Thyroid gland (tissue), 4 donors: ENCODE data around the gene NDC80. TPM values are rescaled to one million over a fixed set of nuclear protein-coding genes. Genes with fewer than 3 reads are reported as not detected.

Source experiments
- DNase-seq, 2 donors: peaks; one replicate each; pipeline ENCODE4 v3.0.0-alpha.2; 2019
- H3K27ac ChIP-seq, 3 donors: fragments of 200-600 bp; sonication (generic); 1 replicate in 2 of 3; 2 replicates in 1 of 3; pipeline ENCODE4 v1.5.1; 2016 to 2019; ENCODE audit warnings: mild to moderate bottlenecking in 1 of 3, moderate library complexity in 1 of 3
- H3K27me3 ChIP-seq: fragments of 200-600 bp; sonication (generic); one replicate; pipeline ENCODE4 v1.5.1; 2019
- H3K36me3 ChIP-seq, 2 donors: fragments of 200-600 bp; sonication (generic); one replicate each; pipeline ENCODE4 v1.5.1; 2016 to 2019
- H3K4me1 ChIP-seq, 2 donors: fragments of 200-600 bp; sonication (generic); one replicate each; pipeline ENCODE4 v1.5.1; 2017 to 2019
- H3K4me3 ChIP-seq, 3 donors: fragments of 200-600 bp; sonication (generic); replicated peaks in 1 of 3; 1 replicate in 2 of 3; 2 replicates in 1 of 3; pipeline ENCODE4 v1.5.1; 2016; ENCODE audit warnings: mild to moderate bottlenecking in 1 of 3
- H3K9me3 ChIP-seq: fragments of 200-600 bp; sonication (generic); one replicate; pipeline ENCODE4 v1.5.1; 2017
- CTCF ChIP-seq, 6 experiments: fragments of 200-600 bp in 3 of 6; fragments of 450-650 bp in 3 of 6; sonication (generic) in 3 of 6; IDR thresholded peaks; one replicate each; pipeline ENCODE4 v1.5.1; 2016 to 2019; ENCODE audit warnings: antibody characterized with exemption in 6 of 6, mild to moderate bottlenecking in 2 of 6, inconsistent platforms in 1 of 6, moderate library complexity in 1 of 6
- POLR2A ChIP-seq, 2 donors: fragments of 450-650 bp; IDR thresholded peaks; one replicate each; pipeline ENCODE4 v1.6.1; 2017; ENCODE audit warnings: antibody characterized with exemption in 2 of 2, mild to moderate bottlenecking in 2 of 2, moderate library complexity in 1 of 2
- WGBS, 2 donors: methylation state at CpG; one replicate each; pipeline ENCODE4 v1.1.5; 2017; 5-methylcytosine and 5-hydroxymethylcytosine counted together
- intact Hi-C: fragments of 100-400 bp; cut with DNase I; formaldehyde crosslinking; loops from one replicate; pipeline ENCODE4 v1.15.1; 2023
- total RNA-seq, 4 donors: library from RNA; depleted of rRNA; stranded (reverse); fragments of >200 nt; gene quantifications; one replicate each; pipeline ENCODE4 v1.2.3, GENCODE V29; 2016

NDC80 gene
- total RNA-seq, 4 donors from 2014 or later, result 0.33 to 1.4 (median 0.81) TPM; not detected in 1

- no peaks in the 10 kb centered on the region for H3K9me3 ChIP-seq
- H3K36me3 ChIP-seq, result no peaks in the 10 kb centered on the region
- H3K27ac ChIP-seq, result peak within 1 kb of the TSS; percentile 90 to 95 (median 95)
- intact Hi-C loops, result loop anchor here (10.0 kb wide), 1 partner anchor 81 kb away; the partner anchor contains the start of genes METTL4 and NDC80
- WGBS, 2 donors, result 0% methylated on average over 11 to 29 of the region's 100 CpGs
- H3K4me1 ChIP-seq, result peaks cover 15 to 17% of the 10 kb centered on the region in 2 donors
- TF ChIP-seq CTCF (IDR thresholded peaks at IDR 0.05) (peak in 1 of 6 experiments; percentile 9), POLR2A (IDR thresholded peaks at IDR 0.05) (peak; percentile 11 to 93)
- no peaks in the 10 kb centered on the region for H3K27me3 ChIP-seq
- peak within 1 kb of the TSS; percentile 51 to 95 (median 84) for H3K4me3 ChIP-seq
- DNase-seq, result peak; percentile 93 to 94
Measured at GRCh38 chr18:2655178-2655953, 84.0 kb downstream of the NDC80 start, which contains the start of gene SMCHD1. Gene SMCHD1 (plus strand): TSS chr18:2655726. CDS start chr18:2656076, 350 bp downstream.

- no peaks in the 10 kb centered on the region for H3K27me3 ChIP-seq
- peak overlapping the region; percentile 51 to 95 (median 84) for H3K4me3 ChIP-seq
- H3K9me3 ChIP-seq, result no peaks in the 10 kb centered on the region
- no peaks in the 10 kb centered on the region for H3K36me3 ChIP-seq
- no peak for DNase-seq
- intact Hi-C loops, result loop anchor here (10.0 kb wide), 1 partner anchor 81 kb away; the partner anchor contains the start of genes METTL4 and NDC80
- H3K27ac ChIP-seq, result peak overlapping the region; percentile 90 to 95 (median 95)
- WGBS, 2 donors, result 0% methylated on average over 18 to 20 of the region's 37 CpGs
- peaks cover 15 to 17% of the 10 kb centered on the region in 2 donors for H3K4me1 ChIP-seq
- no peak for TF ChIP-seq CTCF (IDR thresholded peaks at IDR 0.05)
- no peak for TF ChIP-seq POLR2A (IDR thresholded peaks at IDR 0.05)
Measured at GRCh38 chr18:2655954-2656236, 84.5 kb downstream of the NDC80 start.

- TF ChIP-seq CTCF (IDR thresholded peaks at IDR 0.05) (no peak), POLR2A (IDR thresholded peaks at IDR 0.05) (peak in 1 of 2 donors; percentile 3)
- 0 to 1% methylated on average over 21 to 35 of the region's 49 CpGs for WGBS, 2 donors
- intact Hi-C loops, result loop anchor here (10.0 kb wide), 1 partner anchor 82 kb away; the partner anchor contains the start of genes METTL4 and NDC80
Measured at GRCh38 chr18:2656237-2656980, 85.1 kb downstream of the NDC80 start.

GRCh38 chr18:2656981-2657512 lies 85.7 kb downstream of the NDC80 start:
- DNase-seq, result no peak
- Histone ChIP-seq H3K4me3 (peak overlapping the region in 2 of 3 donors; percentile 84 to 95), H3K27ac (peak overlapping the region in 2 of 3 donors; percentile 90 to 95), H3K4me1 (peaks cover 15 to 17% of the 10 kb centered on the region in 2 donors), H3K9me3 (no peaks in the 10 kb centered on the region), H3K27me3 (no peaks in the 10 kb centered on the region), H3K36me3 (no peaks in the 10 kb centered on the region)
- intact Hi-C loops, result loop anchor here (10.0 kb wide), 1 partner anchor 82 kb away; the partner anchor contains the start of genes METTL4 and NDC80
- 5 to 6% methylated on average over 12 of the region's 12 CpGs for WGBS, 2 donors
- TF ChIP-seq CTCF (IDR thresholded peaks at IDR 0.05) (no peak), POLR2A (IDR thresholded peaks at IDR 0.05) (peak in 1 of 2 donors; percentile 1)

More at GRCh38 chr18:2656237-2656980, 85.1 kb downstream of the NDC80 start:
- peak; percentile 52 to 56 for DNase-seq
- H3K36me3 ChIP-seq, result no peaks in the 10 kb centered on the region
- H3K27me3 ChIP-seq, result no peaks in the 10 kb centered on the region
- peak overlapping the region; percentile 51 to 95 (median 84) for H3K4me3 ChIP-seq
- H3K4me1 ChIP-seq, result peaks cover 15 to 17% of the 10 kb centered on the region in 2 donors
- no peaks in the 10 kb centered on the region for H3K9me3 ChIP-seq
- peak overlapping the region; percentile 90 to 95 (median 95) for H3K27ac ChIP-seq
